GM19438 (cell line): ENCODE results near the gene MCCC2.

ENCODE experiments used
- ATAC-seq: cut with Tn5 transposase; IDR thresholded peaks from one replicate; pipeline ENCODE4 v1.9.1; 2021; ENCODE audit warnings: low read depth; ENCODE audit not compliant: unreplicated experiment

MCCC2 gene

DNA sequence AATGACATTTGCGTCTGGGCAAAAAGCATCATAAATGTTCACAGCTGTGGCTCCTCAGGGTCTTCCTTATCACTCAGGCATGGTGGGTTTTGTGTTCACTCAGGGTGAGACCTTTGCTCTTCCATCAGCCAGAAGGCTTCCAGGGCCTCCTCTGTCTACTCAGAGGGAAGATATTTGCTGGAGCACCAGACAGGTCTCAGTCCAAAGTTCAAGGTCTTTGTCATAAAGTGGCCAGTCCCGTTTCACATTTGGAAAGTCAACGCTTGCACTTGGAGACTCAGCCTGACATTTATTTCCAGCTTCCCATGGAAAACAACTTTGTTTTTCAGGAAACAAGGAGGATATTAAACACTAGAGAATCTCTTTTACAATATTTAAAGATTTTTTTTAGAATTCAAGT is 119.8 kb downstream of the MCCC2 start:
- no peak for ATAC-seq
